Activated CD8-positive, alpha-beta T cell treated with anti-CD3 and anti-CD28 coated beads for 36 hours (primary cell): ENCODE data around the gene NSD2. TPM values are rescaled to one million over a fixed set of nuclear protein-coding genes. Genes with fewer than 3 reads are reported as not detected.
"Not testable (repeated sequence)": the region's sequence is repeated elsewhere in the genome, so short reads cannot be mapped to it uniquely, and the experiment has no call there.

ENCODE experiments used
- ATAC-seq: fragments of 200-7000 bp; cut with Tn5 transposase; one replicate; pipeline ENCODE4 v1.10.0; 2021; ENCODE audit warnings: mild to moderate bottlenecking, moderate library complexity
- CTCF ChIA-PET: fragments of 350-600 bp; sonication (Branson Sonifier 250); formaldehyde crosslinking; loops from one replicate; lab custom pipeline; 2021; ENCODE audit warnings: antibody characterized with exemption; lab: Charles Lee
- POLR2A ChIA-PET: fragments of 350-600 bp; sonication (Branson Sonifier 250); formaldehyde crosslinking; loops from one replicate; lab custom pipeline; 2021; ENCODE audit warnings: antibody characterized with exemption; lab: Charles Lee
- DNase-seq: peaks from one replicate; pipeline ENCODE4 v3.0.0-alpha.2; 2020
- H3K27ac Mint-ChIP-seq: one replicate; pipeline ENCODE4 v1.8.0; 2021; ENCODE audit warnings: mild to moderate bottlenecking, mixed read lengths
- H3K27me3 Mint-ChIP-seq: one replicate; pipeline ENCODE4 v1.8.0; 2021; ENCODE audit warnings: mixed read lengths
- H3K36me3 Mint-ChIP-seq: one replicate; pipeline ENCODE4 v1.8.0; 2021; ENCODE audit warnings: low read depth, mixed read lengths
- H3K4me1 Mint-ChIP-seq: one replicate; pipeline ENCODE4 v1.8.0; 2021; ENCODE audit warnings: low read depth, mixed read lengths
- H3K4me3 Mint-ChIP-seq: one replicate; pipeline ENCODE4 v1.8.0; 2021; ENCODE audit warnings: mild to moderate bottlenecking, moderate library complexity, mixed read lengths
- H3K9me3 Mint-ChIP-seq: one replicate; pipeline ENCODE4 v1.8.0; 2021; ENCODE audit warnings: mixed read lengths
- intact Hi-C: fragments of 100-400 bp; cut with micrococcal nuclease; formaldehyde crosslinking; loops from one replicate; pipeline ENCODE4 v1.10.0; 2022
- total RNA-seq, 2 experiments: library from RNA; stranded (reverse); gene quantifications; one replicate each; pipeline ENCODE4 v1.2.3, GENCODE V29; 2021
- TF ChIP-seq, protein P1 (sequence below): fragments of 200-600 bp; IDR thresholded peaks from one replicate; pipeline ENCODE4 v1.8.0; 2022; ENCODE audit warnings: antibody characterized with exemption, mild to moderate bottlenecking

Gene NSD2
- total RNA-seq, 2 experiments from 2014 or later: 219 TPM

DNA sequence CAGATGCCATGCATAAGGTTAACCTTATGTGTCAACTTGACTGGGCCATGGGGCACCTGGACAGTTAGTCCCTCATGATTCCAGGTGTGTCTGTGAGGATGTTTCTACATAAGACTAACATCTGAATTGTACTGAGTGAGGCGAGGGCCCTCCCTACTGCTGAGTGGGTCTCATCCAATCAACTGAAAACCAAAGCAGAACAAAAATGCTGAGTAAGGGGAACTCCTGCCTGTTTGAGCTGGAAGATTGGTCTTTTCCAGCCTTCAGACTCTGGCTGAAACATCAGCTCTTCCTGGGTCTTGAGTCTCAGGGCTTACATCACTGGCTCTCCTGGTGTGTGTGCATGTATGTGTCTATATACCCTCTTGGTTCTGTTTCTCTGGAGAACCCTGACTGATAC, 123.7 kb downstream of the NSD2 start:
- intact Hi-C loops: no loop called here
- peaks cover 49% of the 10 kb centered on the region for H3K36me3 Mint-ChIP-seq
- peaks cover 21% of the 10 kb centered on the region for H3K4me1 Mint-ChIP-seq
- DNase-seq (no peak), ATAC-seq (no peak)
- TF ChIP-seq, protein P1, sequence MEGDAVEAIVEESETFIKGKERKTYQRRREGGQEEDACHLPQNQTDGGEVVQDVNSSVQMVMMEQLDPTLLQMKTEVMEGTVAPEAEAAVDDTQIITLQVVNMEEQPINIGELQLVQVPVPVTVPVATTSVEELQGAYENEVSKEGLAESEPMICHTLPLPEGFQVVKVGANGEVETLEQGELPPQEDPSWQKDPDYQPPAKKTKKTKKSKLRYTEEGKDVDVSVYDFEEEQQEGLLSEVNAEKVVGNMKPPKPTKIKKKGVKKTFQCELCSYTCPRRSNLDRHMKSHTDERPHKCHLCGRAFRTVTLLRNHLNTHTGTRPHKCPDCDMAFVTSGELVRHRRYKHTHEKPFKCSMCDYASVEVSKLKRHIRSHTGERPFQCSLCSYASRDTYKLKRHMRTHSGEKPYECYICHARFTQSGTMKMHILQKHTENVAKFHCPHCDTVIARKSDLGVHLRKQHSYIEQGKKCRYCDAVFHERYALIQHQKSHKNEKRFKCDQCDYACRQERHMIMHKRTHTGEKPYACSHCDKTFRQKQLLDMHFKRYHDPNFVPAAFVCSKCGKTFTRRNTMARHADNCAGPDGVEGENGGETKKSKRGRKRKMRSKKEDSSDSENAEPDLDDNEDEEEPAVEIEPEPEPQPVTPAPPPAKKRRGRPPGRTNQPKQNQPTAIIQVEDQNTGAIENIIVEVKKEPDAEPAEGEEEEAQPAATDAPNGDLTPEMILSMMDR: no peak
- H3K27me3 Mint-ChIP-seq: no peaks in the 10 kb centered on the region
- H3K27ac Mint-ChIP-seq: no peak overlapping the region
- ChIA-PET CTCF (interaction anchor here (1.4 kb wide), 1 partner anchor 7 kb away, joined by 3 read pairs; no protein-coding TSS in a partner anchor), POLR2A (interaction anchor here (0.9 kb wide), 1 partner anchor 14 kb away, joined by 3 read pairs; the partner anchor contains the start of gene NELFA)
- H3K9me3 Mint-ChIP-seq: peaks cover 32% of the 10 kb centered on the region
- H3K4me3 Mint-ChIP-seq: no peak overlapping the region

DNA sequence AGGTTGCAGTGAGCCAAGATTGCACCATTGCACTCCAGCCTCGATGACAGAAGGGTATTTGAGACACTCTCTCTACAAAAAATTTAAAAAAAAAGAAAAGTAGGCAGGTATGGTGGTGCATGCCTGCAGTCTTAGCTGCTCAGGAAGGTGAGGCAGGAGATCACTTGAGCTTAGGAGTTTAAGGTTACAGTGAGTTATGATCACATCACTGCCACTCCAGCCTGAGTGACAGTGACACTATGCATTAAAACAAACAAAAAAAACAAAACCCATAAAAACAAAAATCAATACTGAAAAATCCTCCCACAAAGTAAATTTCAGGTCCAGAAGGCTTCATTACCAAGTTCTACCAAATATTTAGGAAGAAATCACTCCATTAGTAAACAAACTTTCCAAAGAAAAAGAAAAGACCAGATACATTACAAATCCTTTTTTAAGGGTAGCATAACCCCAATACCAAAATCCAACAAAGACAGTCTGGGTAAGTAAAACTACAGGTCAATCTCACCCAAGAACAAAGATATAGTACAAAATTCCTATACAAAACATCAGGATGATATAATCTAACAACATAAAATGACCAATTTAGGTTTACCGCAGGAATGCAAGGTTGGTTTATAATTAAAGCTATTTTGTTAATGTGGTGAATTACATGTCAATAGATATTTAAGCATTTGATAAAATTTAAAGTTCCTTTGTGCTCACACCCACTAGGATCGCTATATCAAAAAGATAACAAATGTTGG, 125.8 kb downstream of the NSD2 start:
- ChIA-PET CTCF (interaction anchor here (1.2 to 1.3 kb wide), 2 partner anchors 97 to 98 kb away, joined by 3 read pairs; no protein-coding TSS in a partner anchor), POLR2A (interaction anchor here (0.6 to 0.7 kb wide), 2 partner anchors 11 to 12 kb away, joined by 3 read pairs; partner anchors contain the start of gene NELFA)
- no peak for DNase-seq
- Mint-ChIP-seq H3K27me3 (no peaks in the 10 kb centered on the region), H3K4me3 (no peak overlapping the region), H3K27ac (peak overlapping the region; percentile 7), H3K36me3 (peaks cover 63% of the 10 kb centered on the region), H3K9me3 (peaks cover 39% of the 10 kb centered on the region), H3K4me1 (peaks cover 36% of the 10 kb centered on the region)
- no peak for ATAC-seq
- intact Hi-C loops: no loop called here
- TF ChIP-seq, protein P1: no peak

DNA sequence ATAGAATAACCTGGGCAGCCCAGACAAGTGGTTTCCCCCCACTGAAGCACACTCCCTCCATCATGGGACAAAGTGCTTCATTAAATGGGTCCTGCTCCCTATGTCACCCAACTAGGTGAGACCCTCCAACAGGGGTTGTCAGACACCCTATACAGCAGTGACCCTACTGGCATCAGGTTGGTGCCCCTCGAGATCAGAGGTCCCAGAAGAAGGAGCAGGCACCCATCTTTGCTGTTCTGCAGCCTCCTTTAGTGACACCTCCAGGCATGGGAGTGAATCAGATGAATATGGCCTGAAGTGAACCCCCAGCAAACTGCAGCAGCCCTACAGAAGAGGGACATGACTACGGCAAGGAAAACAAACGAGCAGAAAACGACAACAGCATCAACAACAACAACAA, 126.5 kb downstream of the NSD2 start:
- H3K36me3 Mint-ChIP-seq: peaks cover 70% of the 10 kb centered on the region
- no peak overlapping the region for H3K4me3 Mint-ChIP-seq
- intact Hi-C loops: no loop called here
- DNase-seq (no peak), ATAC-seq (no peak)
- ChIA-PET CTCF (no interaction called here), POLR2A (no interaction called here)
- H3K27ac Mint-ChIP-seq: no peak overlapping the region
- H3K27me3 Mint-ChIP-seq: no peaks in the 10 kb centered on the region
- TF ChIP-seq, protein P1: no peak
- H3K4me1 Mint-ChIP-seq: peaks cover 41% of the 10 kb centered on the region
- H3K9me3 Mint-ChIP-seq: peaks cover 39% of the 10 kb centered on the region

DNA sequence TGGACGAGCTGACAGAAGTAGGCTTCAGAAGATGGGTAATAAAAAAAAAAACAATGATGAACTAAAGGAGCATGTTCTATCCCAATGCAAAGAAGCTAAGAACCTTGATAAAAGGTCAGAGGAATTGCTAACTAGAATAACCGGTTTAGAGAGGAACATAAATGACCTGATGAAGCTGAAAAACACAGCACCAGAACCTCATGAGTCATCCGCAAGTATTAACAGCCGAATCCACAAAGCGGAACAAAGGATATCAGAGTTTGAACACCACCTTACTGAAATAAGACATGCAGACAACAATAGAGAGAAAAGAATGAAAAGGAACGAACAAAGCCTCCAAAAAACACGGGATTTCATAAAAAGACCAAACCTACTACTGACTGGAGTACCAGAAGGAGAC, 127.1 kb downstream of the NSD2 start:
- POLR2A ChIA-PET: no interaction called here
- DNase-seq: no peak
- CTCF ChIA-PET: no interaction called here
- intact Hi-C loops: no loop called here
- peaks cover 76% of the 10 kb centered on the region for H3K36me3 Mint-ChIP-seq
- peaks cover 39% of the 10 kb centered on the region for H3K9me3 Mint-ChIP-seq
- no peak overlapping the region for H3K4me3 Mint-ChIP-seq
- H3K27ac Mint-ChIP-seq: no peak overlapping the region
- no peak for ATAC-seq
- no peaks in the 10 kb centered on the region for H3K27me3 Mint-ChIP-seq
- peaks cover 47% of the 10 kb centered on the region for H3K4me1 Mint-ChIP-seq
- TF ChIP-seq, protein P1: no peak

DNA sequence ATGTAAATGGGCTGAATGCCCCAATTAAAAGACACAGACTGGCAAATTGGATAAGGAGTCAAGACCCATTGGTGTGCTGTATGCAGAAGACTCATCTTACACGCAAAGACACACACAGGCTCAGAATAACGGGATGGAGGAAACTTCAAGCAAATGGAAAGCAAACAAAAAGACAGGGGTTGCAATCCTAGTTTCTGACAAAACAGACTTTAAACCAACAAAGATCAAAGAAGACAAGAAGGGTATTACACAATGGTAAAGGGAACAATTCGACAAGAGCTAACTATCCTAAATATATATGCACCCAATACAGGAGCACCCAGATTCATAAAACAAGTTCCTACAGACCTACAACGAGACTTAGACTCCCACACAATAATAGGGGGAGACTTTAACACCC, 128.1 kb downstream of the NSD2 start:
- CTCF ChIA-PET, intact Hi-C loops, DNase-seq, H3K27ac Mint-ChIP-seq, H3K4me3 Mint-ChIP-seq, H3K27me3 Mint-ChIP-seq, ATAC-seq: not testable (repeated sequence)
- peaks cover 39% of the 10 kb centered on the region for H3K9me3 Mint-ChIP-seq
- H3K36me3 Mint-ChIP-seq: peaks cover 82% of the 10 kb centered on the region
- peaks cover 49% of the 10 kb centered on the region for H3K4me1 Mint-ChIP-seq
- POLR2A ChIA-PET: interaction anchor here (0.6 to 2.0 kb wide), 2 partner anchors 9 to 32 kb away, joined by 3 to 6 read pairs; partner anchors contain the start of gene NELFA

DNA sequence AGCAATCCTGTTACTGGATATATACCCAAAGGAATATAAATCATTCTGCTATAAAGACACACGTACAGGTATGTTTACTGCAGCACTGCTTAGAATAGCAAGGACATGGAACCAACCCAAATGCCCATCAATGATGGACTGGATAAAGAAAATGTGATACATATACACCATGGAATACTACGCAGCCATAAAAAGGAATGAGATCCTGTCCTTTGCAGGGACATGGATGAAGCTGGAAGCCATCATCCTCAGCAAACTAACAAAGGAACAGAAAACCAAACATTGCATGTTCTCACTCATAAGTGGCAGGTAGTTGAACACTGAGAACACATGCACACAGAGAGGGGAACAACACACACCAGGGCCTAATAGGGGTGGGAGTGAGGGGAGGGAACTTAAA, 132.2 kb downstream of the NSD2 start:
- CTCF ChIA-PET, H3K4me3 Mint-ChIP-seq, ATAC-seq, H3K27ac Mint-ChIP-seq, H3K27me3 Mint-ChIP-seq, POLR2A ChIA-PET, intact Hi-C loops, DNase-seq: not testable (repeated sequence)
- Mint-ChIP-seq H3K9me3 (peaks cover 23% of the 10 kb centered on the region), H3K36me3 (peaks cover 72% of the 10 kb centered on the region), H3K4me1 (peaks cover 58% of the 10 kb centered on the region)
